Measurements from ENCODE around the gene CDH5. TPM values are rescaled to one million over a fixed set of nuclear protein-coding genes. Genes with fewer than 3 reads are reported as not detected.
"Not testable (repeated sequence)": the region's sequence is repeated elsewhere in the genome, so short reads cannot be mapped to it uniquely, and the experiment has no call there.

CDH5 gene
- 55.8 TPM for total RNA-seq
- polyA plus RNA-seq: 44.0 TPM

- Histone ChIP-seq H3K27ac (ENCODE audit: low read depth) (no peak within 1 kb of the TSS), H3K4me1 (ENCODE audit: insufficient read depth) (no peaks in the 10 kb centered on the region), H3K36me3 (ENCODE audit: insufficient read depth) (no peaks in the 10 kb centered on the region), H3K4me3 (ENCODE audit: low read depth, low read length) (peak within 1 kb of the TSS; percentile 16)
- 63% methylated on average over 25 of the region's 25 CpGs for WGBS
- DNase-seq (ENCODE audit: extremely low spot score): no peak
Measured at GRCh38 chr16:66366433-66367299, at the start of gene CDH5. TSS of gene CDH5 (plus strand) at chr16:66366691. CDS start at chr16:66379338, 12,647 bp downstream.

GRCh38 chr16:66318505-66318904 is 48.0 kb upstream of the CDH5 start:
- no peaks in the 10 kb centered on the region for H3K36me3 ChIP-seq (ENCODE audit: insufficient read depth)
- 92% methylated on average over 1 of the region's 1 CpG for WGBS
- no peak overlapping the region for H3K4me3 ChIP-seq (ENCODE audit: low read depth, low read length)
- H3K27ac ChIP-seq (ENCODE audit: low read depth): no peak overlapping the region
- no peaks in the 10 kb centered on the region for H3K4me1 ChIP-seq (ENCODE audit: insufficient read depth)
- no peak for DNase-seq (ENCODE audit: extremely low spot score)

GRCh38 chr16:66320774-66321173 is 45.7 kb upstream of the CDH5 start:
- H3K4me1 ChIP-seq (ENCODE audit: insufficient read depth): no peaks in the 10 kb centered on the region
- no peak overlapping the region for H3K4me3 ChIP-seq (ENCODE audit: low read depth, low read length)
- H3K36me3 ChIP-seq (ENCODE audit: insufficient read depth): no peaks in the 10 kb centered on the region
- DNase-seq (ENCODE audit: extremely low spot score): no peak
- H3K27ac ChIP-seq (ENCODE audit: low read depth): no peak overlapping the region

- Histone ChIP-seq H3K4me3 (ENCODE audit: low read depth, low read length) (no peak overlapping the region), H3K4me1 (ENCODE audit: insufficient read depth) (no peaks in the 10 kb centered on the region), H3K27ac (ENCODE audit: low read depth) (no peak overlapping the region), H3K36me3 (ENCODE audit: insufficient read depth) (no peaks in the 10 kb centered on the region)
- DNase-seq (ENCODE audit: extremely low spot score): no peak
- 84% methylated on average over 4 of the region's 4 CpGs for WGBS
Measured at GRCh38 chr16:66322174-66322573, 44.3 kb upstream of the CDH5 start.

- 86% methylated on average over 11 of the region's 11 CpGs for WGBS
- Histone ChIP-seq H3K4me3 (ENCODE audit: low read depth, low read length) (no peak overlapping the region), H3K36me3 (ENCODE audit: insufficient read depth) (no peaks in the 10 kb centered on the region), H3K4me1 (ENCODE audit: insufficient read depth) (no peaks in the 10 kb centered on the region), H3K27ac (ENCODE audit: low read depth) (no peak overlapping the region)
- DNase-seq (ENCODE audit: extremely low spot score): no peak
Measured at GRCh38 chr16:66324815-66325515, 41.5 kb upstream of the CDH5 start.

- DNase-seq (ENCODE audit: extremely low spot score): no peak
- no peaks in the 10 kb centered on the region for H3K36me3 ChIP-seq (ENCODE audit: insufficient read depth)
- H3K4me3 ChIP-seq (ENCODE audit: low read depth, low read length): no peak overlapping the region
- WGBS: 81% methylated on average over 8 of the region's 8 CpGs
- no peak overlapping the region for H3K27ac ChIP-seq (ENCODE audit: low read depth)
- no peaks in the 10 kb centered on the region for H3K4me1 ChIP-seq (ENCODE audit: insufficient read depth)
Measured at GRCh38 chr16:66325717-66326376, 40.6 kb upstream of the CDH5 start.

- WGBS: 39% methylated on average over 17 of the region's 17 CpGs
- no peak for DNase-seq (ENCODE audit: extremely low spot score)
- H3K4me1 ChIP-seq (ENCODE audit: insufficient read depth): no peaks in the 10 kb centered on the region
- no peak overlapping the region for H3K4me3 ChIP-seq (ENCODE audit: low read depth, low read length)
- no peaks in the 10 kb centered on the region for H3K36me3 ChIP-seq (ENCODE audit: insufficient read depth)
- no peak overlapping the region for H3K27ac ChIP-seq (ENCODE audit: low read depth)
Measured at GRCh38 chr16:66326991-66327513, 39.4 kb upstream of the CDH5 start.

GRCh38 chr16:66328282-66328681 is 38.2 kb upstream of the CDH5 start:
- Histone ChIP-seq H3K4me3 (ENCODE audit: low read depth, low read length) (no peak overlapping the region), H3K36me3 (ENCODE audit: insufficient read depth) (no peaks in the 10 kb centered on the region), H3K4me1 (ENCODE audit: insufficient read depth) (no peaks in the 10 kb centered on the region), H3K27ac (ENCODE audit: low read depth) (no peak overlapping the region)
- no peak for DNase-seq (ENCODE audit: extremely low spot score)
- WGBS: 96% methylated on average over 11 of the region's 11 CpGs

- H3K36me3 ChIP-seq (ENCODE audit: insufficient read depth); H3K4me3 ChIP-seq (ENCODE audit: low read depth, low read length); H3K4me1 ChIP-seq (ENCODE audit: insufficient read depth); DNase-seq (ENCODE audit: extremely low spot score); H3K27ac ChIP-seq (ENCODE audit: low read depth): not testable (repeated sequence)
- WGBS: 94% methylated on average over 2 of the region's 2 CpGs
Measured at GRCh38 chr16:66331464-66331863, 35.0 kb upstream of the CDH5 start.

- 89% methylated on average over 15 of the region's 15 CpGs for WGBS
- no peaks in the 10 kb centered on the region for H3K4me1 ChIP-seq (ENCODE audit: insufficient read depth)
- H3K27ac ChIP-seq (ENCODE audit: low read depth): no peak overlapping the region
- no peak for DNase-seq (ENCODE audit: extremely low spot score)
- H3K36me3 ChIP-seq (ENCODE audit: insufficient read depth): no peaks in the 10 kb centered on the region
- no peak overlapping the region for H3K4me3 ChIP-seq (ENCODE audit: low read depth, low read length)
Measured at GRCh38 chr16:66332634-66333610, 33.6 kb upstream of the CDH5 start.

GRCh38 chr16:66334853-66335574 is 31.5 kb upstream of the CDH5 start:
- no peak for DNase-seq (ENCODE audit: extremely low spot score)
- no peaks in the 10 kb centered on the region for H3K36me3 ChIP-seq (ENCODE audit: insufficient read depth)
- 70% methylated on average over 4 of the region's 4 CpGs for WGBS

GRCh38 chr16:66335704-66336329 is 30.7 kb upstream of the CDH5 start:
- Histone ChIP-seq H3K4me1 (ENCODE audit: insufficient read depth) (no peaks in the 10 kb centered on the region), H3K36me3 (ENCODE audit: insufficient read depth) (no peaks in the 10 kb centered on the region), H3K4me3 (ENCODE audit: low read depth, low read length) (no peak overlapping the region), H3K27ac (ENCODE audit: low read depth) (no peak overlapping the region)
- no peak for DNase-seq (ENCODE audit: extremely low spot score)
- WGBS: 20% methylated on average over 8 of the region's 8 CpGs

More at GRCh38 chr16:66334853-66335574, 31.5 kb upstream of the CDH5 start:
- no peak overlapping the region for H3K27ac ChIP-seq (ENCODE audit: low read depth)
- H3K4me1 ChIP-seq (ENCODE audit: insufficient read depth): no peaks in the 10 kb centered on the region
- H3K4me3 ChIP-seq (ENCODE audit: low read depth, low read length): no peak overlapping the region

All from urinary bladder (tissue), 4 donors.